Naive B cell (primary cell): ENCODE data around the gene PRDX2. TPM values are rescaled to one million over a fixed set of nuclear protein-coding genes. Genes with fewer than 3 reads are reported as not detected.
A peak's percentile ranks its signal among the peaks of the same experiment; 100 is the strongest.
"Not testable (repeated sequence)": the region's sequence is repeated elsewhere in the genome, so short reads cannot be mapped to it uniquely, and the experiment has no call there.

Experiments
- ATAC-seq, 2 donors: fragments of 150-1000 bp; cut with Tn5 transposase; 2 replicates each; pipeline ENCODE4 v1.10.0; 2021; ENCODE audit warnings: low read depth in 2 of 2, mild to moderate bottlenecking in 2 of 2, moderate library complexity in 2 of 2
- DNase-seq: peaks from one replicate; pipeline ENCODE4 v3.0.0; 2022
- H3K27ac Mint-ChIP-seq, 6 donors: one replicate each; pipeline ENCODE4 v1.8.0; 2020 to 2022; ENCODE audit warnings: mild to moderate bottlenecking in 6 of 6, mixed read lengths in 6 of 6, moderate library complexity in 5 of 6, inconsistent platforms in 2 of 6
- H3K27me3 Mint-ChIP-seq, 3 donors: one replicate each; pipeline ENCODE4 v1.8.0; 2021 to 2022; ENCODE audit warnings: mixed read lengths in 3 of 3, mild to moderate bottlenecking in 1 of 3
- H3K36me3 Mint-ChIP-seq, 2 donors: one replicate each; pipeline ENCODE4 v1.8.0; 2020 to 2022; ENCODE audit warnings: mixed read lengths in 2 of 2, inconsistent platforms in 1 of 2, mild to moderate bottlenecking in 1 of 2
- H3K4me1 Mint-ChIP-seq, 3 donors: one replicate each; pipeline ENCODE4 v1.8.0; 2020 to 2022; ENCODE audit warnings: mixed read lengths in 3 of 3, inconsistent platforms in 1 of 3, mild to moderate bottlenecking in 1 of 3, moderate library complexity in 1 of 3
- H3K4me3 Mint-ChIP-seq, 8 donors: one replicate each; pipeline ENCODE4 v1.8.0; 2020 to 2022; ENCODE audit warnings: mild to moderate bottlenecking in 8 of 8, mixed read lengths in 8 of 8, moderate library complexity in 8 of 8, inconsistent platforms in 2 of 8
- H3K9me3 Mint-ChIP-seq, 7 donors: one replicate each; pipeline ENCODE4 v1.8.0; 2020 to 2022; ENCODE audit warnings: mixed read lengths in 7 of 7, mild to moderate bottlenecking in 5 of 7, inconsistent platforms in 2 of 7, moderate library complexity in 1 of 7
- polyA plus RNA-seq, 6 donors: library from polyadenylated mRNA; unstranded; fragments of 300-500 nt; fragmentation: Illumina TruSeq; gene quantifications; one replicate each; pipeline ENCODE4 v1.2.3, GENCODE V29; 2021; ENCODE audit warnings: low read depth in 6 of 6

PRDX2 gene
- 100 to 1,000 TPM in 5 of 6 donors, 10 to 100 TPM in 1; 96.8 to 203 (median 126) TPM for polyA plus RNA-seq

DNA sequence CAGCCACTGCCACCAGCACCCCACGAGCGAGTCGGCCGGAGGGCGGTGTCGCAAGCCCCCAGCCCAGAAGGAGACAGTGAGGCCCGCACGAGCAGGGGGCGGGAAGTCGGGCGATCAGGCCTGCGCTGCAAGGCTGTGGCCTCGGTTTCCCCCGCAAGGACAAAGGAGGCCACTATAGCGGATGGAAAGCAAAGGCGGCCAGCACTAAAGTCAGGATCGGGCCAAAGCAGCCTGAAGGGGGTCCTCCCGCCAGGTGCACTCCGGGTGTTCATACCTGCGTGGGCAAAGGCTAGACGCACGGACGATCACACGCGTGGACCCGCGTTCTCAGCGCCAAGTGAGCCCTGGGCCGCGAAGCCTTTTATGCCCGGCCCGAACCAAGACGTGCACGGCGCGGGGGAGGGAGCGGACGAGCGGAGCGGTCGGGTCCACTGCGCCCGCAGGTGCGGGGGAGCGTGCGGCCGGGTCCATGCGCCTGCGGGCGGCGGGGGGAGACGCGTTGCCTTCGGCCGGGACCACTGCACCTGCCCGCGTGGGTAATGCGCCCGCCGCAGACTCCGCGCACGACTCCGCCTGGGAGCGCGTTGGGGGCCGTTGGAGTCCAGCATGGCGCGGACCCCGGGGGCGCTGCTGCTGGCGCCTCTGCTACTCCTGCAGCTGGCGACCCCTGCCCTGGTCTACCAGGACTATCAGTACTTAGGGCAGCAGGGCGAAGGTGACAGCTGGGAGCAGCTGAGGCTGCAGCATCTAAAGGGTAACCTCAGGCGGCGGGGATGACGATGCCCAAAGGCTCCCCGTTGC is at the start of gene PRDX2, which contains the start of gene THSD8:
TSS of gene PRDX2 (minus strand) at position 335 of the 801 bp plus-strand sequence. CDS start 539 bp downstream, outside the sequence.
TSS of gene THSD8 (plus strand) at position 604 of the 801 bp plus-strand sequence. CDS start at position 607, 3 bp downstream.
- peaks cover 22 to 34% (median 24%) of the 10 kb centered on the region in 3 donors for H3K4me1 Mint-ChIP-seq
- no peaks in the 10 kb centered on the region for H3K36me3 Mint-ChIP-seq
- H3K27ac Mint-ChIP-seq: peak within 1 kb of the TSS in 4 of 6 donors; percentile 7 to 83 (median 57)
- ATAC-seq: peak; percentile 65 to 67
- peak; percentile 63 for DNase-seq
- peaks cover 0 to 7% (median 0%) of the 10 kb centered on the region in 3 donors for H3K27me3 Mint-ChIP-seq
- peak within 1 kb of the TSS; percentile 79 to 94 (median 89) for H3K4me3 Mint-ChIP-seq
- H3K9me3 Mint-ChIP-seq: no peaks in the 10 kb centered on the region

DNA sequence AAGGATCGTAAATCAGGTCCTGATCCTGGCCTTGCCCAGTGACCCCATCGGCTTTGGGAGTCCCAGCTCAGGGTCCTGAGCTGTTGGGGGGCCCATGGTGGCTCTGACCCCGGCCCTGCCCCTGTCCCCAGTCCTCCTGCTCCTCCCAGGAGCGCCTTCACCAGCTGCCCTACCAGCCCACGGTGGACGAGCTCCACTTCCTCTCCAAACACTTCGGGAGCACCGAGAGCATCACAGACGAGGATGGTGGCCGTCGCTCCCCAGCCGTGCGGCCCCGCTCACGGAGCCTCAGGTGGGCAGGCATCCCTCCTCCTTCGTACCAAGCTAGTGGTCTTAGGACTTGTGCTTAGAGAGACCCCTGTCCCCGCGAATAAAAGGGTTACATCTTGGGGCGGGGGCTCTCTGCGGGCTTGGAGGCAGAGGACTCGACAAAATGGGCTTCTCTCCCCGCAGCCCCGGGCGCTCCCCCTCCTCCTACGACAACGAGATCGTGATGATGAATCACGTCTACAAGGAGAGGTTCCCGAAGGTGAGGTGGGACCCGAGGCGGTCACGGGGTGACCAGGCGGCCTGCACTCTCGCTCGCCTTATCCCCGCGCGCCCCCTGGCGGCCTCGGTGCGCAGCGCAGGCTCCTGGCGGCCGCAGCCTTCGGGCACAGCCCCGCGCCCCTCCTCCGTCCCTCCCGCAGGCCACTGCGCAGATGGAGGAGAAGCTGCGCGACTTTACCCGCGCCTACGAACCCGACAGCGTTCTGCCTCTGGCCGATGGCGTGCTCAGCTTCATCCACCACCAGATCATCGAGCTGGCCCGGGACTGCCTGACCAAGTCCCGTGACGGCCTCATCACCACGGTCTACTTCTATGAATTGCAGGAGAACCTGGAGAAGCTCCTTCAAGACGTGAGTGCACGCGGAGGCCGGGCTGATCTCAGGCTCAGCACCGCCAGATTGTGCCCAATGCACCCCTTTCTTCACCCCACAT is 45.8 kb upstream of the PRDX2 start:
- no peaks in the 10 kb centered on the region for H3K36me3 Mint-ChIP-seq
- peaks cover 0 to 9% (median 5%) of the 10 kb centered on the region in 3 donors for H3K4me1 Mint-ChIP-seq
- DNase-seq (peak; percentile 81), ATAC-seq (peak; percentile 95 to 96)
- peak overlapping the region in 1 of 6 donors; percentile 62 for H3K27ac Mint-ChIP-seq
- H3K4me3 Mint-ChIP-seq: peak overlapping the region in 5 of 8 donors; percentile 25 to 72 (median 69)
- no peaks in the 10 kb centered on the region for H3K9me3 Mint-ChIP-seq
- H3K27me3 Mint-ChIP-seq: peaks cover 22 to 63% (median 32%) of the 10 kb centered on the region in 3 donors

DNA sequence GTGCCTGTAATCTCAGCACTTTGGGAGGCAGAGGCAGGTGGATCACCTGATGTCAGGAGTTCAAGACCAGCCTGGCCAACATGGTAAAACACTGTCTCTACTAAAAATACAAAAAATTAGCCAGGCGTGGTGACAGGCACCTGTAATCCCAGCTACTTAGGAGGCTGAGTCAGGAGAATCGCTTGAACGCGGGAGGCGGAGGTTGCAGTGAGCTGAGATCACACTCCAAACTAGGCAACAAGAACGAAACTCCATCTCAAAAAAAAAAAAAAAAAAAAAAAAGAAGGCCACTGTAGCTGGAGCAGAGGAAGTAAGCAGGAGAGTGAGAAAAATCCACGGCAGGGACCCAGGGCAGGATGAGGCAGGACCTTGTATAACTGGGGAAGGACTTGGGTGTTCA is 45.0 kb upstream of the PRDX2 start:
- peak overlapping the region in 2 of 6 donors; percentile 16 to 47 for H3K27ac Mint-ChIP-seq
- H3K36me3 Mint-ChIP-seq, H3K9me3 Mint-ChIP-seq, ATAC-seq, DNase-seq: not testable (repeated sequence)
- peak overlapping the region in 1 of 8 donors; percentile 28 for H3K4me3 Mint-ChIP-seq
- H3K27me3 Mint-ChIP-seq: peaks cover 29 to 68% (median 41%) of the 10 kb centered on the region in 3 donors
- H3K4me1 Mint-ChIP-seq: peaks cover 3 to 13% (median 7%) of the 10 kb centered on the region in 3 donors

DNA sequence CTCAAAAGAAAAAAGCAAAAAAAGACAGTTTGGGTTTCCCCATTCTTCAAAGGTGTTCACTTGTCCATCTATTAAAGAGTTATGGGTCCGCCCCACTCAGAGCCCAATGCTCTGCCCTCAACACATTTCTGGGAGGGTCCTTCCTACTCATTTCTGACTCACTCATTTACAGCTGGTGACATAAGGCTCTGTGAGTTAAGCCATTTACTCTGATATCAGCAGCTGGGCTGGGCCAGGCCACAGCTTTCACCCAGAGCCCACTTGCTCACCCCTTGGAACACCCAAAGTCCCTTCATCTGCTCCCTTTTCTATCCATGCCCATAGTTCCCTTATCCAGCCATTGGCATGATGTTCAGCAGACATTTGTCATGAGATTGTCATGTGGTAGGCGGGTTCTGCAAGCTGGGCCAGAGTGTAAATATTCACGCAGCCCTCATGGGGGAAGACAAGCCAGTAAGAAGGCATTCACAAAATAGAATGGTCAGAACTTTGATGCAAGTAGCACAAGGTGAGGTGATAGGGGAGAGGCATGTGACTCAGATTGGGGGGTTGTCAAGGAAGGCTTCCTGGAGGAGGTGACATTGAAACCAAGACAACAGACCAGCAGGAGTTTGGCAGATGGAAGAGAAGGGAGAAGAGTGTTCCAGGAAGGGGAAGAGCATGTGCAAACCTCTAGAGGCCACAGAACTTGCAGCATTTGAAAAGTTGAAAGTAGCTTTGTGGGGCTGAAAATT is 42.6 kb upstream of the PRDX2 start:
- no peak for DNase-seq
- Mint-ChIP-seq H3K27ac (peak overlapping the region in 1 of 6 donors; percentile 69), H3K4me3 (peak overlapping the region in 1 of 8 donors; percentile 7), H3K27me3 (peaks cover 51 to 87% (median 65%) of the 10 kb centered on the region in 3 donors), H3K36me3 (peaks cover 0 to 18% of the 10 kb centered on the region in 2 donors), H3K9me3 (peaks cover 0 to 8% (median 2%) of the 10 kb centered on the region in 7 donors), H3K4me1 (peaks cover 19 to 36% (median 29%) of the 10 kb centered on the region in 3 donors)
- no peak for ATAC-seq

DNA sequence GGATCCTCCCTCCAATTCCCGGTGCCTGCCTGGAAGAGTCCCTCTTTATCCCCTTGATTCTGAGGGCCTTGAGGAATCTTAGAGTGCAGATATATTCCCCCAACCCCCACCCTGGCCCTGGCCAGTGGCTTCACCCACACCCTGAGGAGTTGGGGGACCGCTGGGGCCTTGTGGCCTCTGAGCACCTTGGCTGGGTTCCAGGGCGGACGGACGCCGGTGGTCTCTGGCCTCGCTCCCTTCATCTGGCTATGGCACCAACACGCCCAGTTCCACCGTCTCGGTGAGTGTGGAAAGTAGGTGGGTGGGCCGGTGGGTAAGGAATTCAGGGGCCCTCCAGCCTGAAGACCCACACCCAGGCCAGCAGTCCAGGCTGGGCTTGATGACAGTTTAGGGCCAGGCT is 41.7 kb upstream of the PRDX2 start:
- ATAC-seq (no peak), DNase-seq (no peak)
- H3K4me3 Mint-ChIP-seq: peak overlapping the region in 1 of 8 donors; percentile 40
- peaks cover 25 to 45% (median 33%) of the 10 kb centered on the region in 3 donors for H3K4me1 Mint-ChIP-seq
- peaks cover 54 to 90% (median 70%) of the 10 kb centered on the region in 3 donors for H3K27me3 Mint-ChIP-seq
- no peak overlapping the region for H3K27ac Mint-ChIP-seq
- peaks cover 0 to 18% of the 10 kb centered on the region in 2 donors for H3K36me3 Mint-ChIP-seq
- peaks cover 0 to 8% (median 2%) of the 10 kb centered on the region in 7 donors for H3K9me3 Mint-ChIP-seq

DNA sequence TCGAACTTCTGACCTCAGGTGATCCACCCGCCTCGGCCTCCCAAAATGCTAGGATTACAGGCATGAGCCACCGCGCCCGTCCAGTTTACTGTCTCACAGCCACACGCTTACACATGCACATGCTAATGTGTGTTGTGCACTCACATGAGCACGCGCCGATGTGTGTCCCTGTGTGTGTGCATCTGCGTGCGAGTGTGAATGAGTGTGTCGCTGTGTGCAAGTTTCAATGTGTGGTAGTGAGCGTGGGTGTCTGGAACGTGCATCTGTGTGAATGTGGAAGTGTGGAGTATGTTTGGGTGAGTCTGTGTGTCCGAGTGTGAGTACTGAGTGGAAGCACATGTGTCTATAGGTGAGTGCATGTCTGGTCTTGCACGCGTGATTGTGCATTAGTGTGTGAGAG is 40.9 kb upstream of the PRDX2 start:
- H3K4me1 Mint-ChIP-seq: peaks cover 26 to 41% (median 38%) of the 10 kb centered on the region in 3 donors
- H3K27me3 Mint-ChIP-seq: peaks cover 60 to 92% (median 75%) of the 10 kb centered on the region in 3 donors
- peaks cover 0 to 18% of the 10 kb centered on the region in 2 donors for H3K36me3 Mint-ChIP-seq
- peaks cover 0 to 8% (median 2%) of the 10 kb centered on the region in 7 donors for H3K9me3 Mint-ChIP-seq
- ATAC-seq (no peak), DNase-seq (no peak)
- H3K27ac Mint-ChIP-seq: no peak overlapping the region
- no peak overlapping the region for H3K4me3 Mint-ChIP-seq

DNA sequence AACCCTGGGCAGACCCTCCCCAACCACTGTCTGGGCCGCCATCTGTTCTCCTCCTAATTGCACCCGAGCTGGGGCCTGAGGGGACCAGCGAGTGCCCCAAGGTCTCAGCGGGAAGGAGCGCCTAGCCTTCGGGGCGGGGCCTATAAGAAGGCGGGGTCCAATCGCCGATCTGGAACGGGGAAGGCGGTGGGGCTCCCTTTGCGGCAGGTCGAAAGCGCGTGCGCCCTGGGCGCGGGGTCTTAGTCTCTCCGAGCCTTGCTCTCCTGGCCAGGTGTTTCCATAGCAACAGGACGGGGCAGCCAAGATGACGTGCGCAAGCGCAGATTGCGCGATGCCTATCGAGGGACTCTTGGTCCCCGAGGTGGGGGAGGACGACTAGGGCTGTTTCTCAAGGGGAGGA is 39.5 kb upstream of the PRDX2 start:
- Mint-ChIP-seq H3K36me3 (peaks cover 0 to 18% of the 10 kb centered on the region in 2 donors), H3K27ac (peak overlapping the region in 2 of 6 donors; percentile 16 to 68), H3K9me3 (peaks cover 0 to 8% (median 2%) of the 10 kb centered on the region in 7 donors), H3K4me3 (peak overlapping the region; percentile 6 to 69 (median 34)), H3K27me3 (peaks cover 74 to 93% (median 83%) of the 10 kb centered on the region in 3 donors), H3K4me1 (peaks cover 26 to 43% (median 38%) of the 10 kb centered on the region in 3 donors)
- DNase-seq: no peak
- peak in 1 of 2 donors; percentile 17 for ATAC-seq

DNA sequence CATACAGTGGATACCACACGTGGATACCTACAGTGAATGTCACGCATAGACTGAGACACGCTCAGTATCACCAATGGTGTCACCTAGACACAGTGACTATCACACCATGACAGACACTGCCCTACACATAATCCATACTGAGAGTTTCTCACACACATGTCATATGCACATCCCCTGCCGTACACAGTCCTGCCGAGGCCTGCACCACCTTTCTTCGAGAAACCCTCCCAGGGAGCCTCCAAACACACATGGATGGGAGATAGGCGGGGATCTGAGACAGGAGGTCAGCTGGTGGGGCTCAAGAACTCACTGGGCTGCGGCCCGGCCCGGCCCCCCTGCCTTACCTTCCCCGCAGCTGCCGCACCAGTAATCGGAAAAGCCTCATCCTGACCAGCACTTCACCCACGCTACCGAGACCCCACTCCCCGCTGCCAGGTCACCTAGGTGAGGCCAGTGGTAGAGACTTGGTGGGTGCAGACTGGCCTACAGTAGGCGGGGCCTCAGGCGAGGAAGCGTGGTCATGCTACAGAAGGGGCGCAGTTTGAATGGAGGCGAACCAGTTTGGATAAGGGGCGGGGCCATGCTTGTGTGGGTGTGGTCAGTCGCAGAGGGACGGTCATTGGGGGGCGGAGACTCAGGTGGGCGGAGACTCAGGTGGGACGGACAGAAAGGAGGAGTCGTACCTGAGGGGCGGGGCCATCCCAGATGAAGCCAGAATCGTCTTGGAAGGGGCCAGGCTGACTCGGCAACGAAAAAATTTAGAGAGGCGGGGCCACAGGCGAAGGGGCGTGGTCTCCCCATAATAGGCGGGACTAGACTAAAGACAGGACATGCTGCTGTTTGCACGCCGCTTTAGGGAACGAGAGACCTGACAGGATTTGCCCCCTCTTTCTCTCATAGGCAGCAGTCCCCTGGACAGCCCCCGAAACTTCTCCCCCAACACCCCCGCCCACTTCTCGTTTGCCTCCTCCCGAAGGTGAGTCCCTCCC is 38.8 kb upstream of the PRDX2 start:
- peaks cover 74 to 96% (median 81%) of the 10 kb centered on the region in 3 donors for H3K27me3 Mint-ChIP-seq

DNA sequence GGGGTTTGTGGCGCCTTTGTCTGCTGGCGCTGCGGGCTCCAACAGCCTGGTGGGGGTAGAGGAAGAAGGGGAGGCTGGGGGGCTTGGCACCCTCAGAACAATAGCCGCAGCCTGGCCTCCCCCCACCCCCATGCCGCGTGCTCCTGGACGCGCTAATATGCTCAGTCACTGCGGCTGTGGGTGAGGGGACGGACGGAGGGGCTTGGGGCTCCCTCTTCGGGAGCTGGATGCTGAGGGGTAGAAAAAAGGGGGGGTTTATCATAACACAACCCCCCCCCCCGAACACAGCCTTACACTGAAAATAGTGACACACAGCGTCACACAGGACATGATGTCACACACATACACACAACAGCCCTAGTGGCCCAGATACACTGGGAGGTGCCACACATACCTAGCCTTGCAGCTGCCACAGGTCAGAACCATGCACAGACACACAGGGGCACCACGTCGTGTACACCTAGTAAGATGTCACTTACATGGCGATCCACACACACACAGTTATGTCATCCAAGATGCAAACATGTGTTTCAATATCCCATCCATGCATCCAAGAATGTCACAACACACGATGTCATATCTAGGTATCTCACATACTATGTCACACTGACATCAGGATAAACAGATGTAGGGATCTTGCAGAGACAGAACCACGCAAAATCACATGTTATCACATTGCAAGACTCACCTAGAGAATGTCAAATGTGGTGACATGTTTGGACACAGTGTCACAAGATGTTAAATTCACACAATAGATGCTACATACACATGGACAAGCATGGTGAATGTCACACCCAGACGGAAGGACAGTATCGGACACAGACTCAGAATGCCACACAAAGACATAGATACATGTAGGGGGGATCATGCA is 37.5 kb upstream of the PRDX2 start:
- H3K27ac Mint-ChIP-seq: peak overlapping the region in 1 of 6 donors; percentile 58

More for the DNA sequence above, 38.8 kb upstream of the PRDX2 start:
- Mint-ChIP-seq H3K4me3 (peak overlapping the region in 4 of 8 donors; percentile 16 to 69 (median 34)), H3K27ac (peak overlapping the region in 1 of 6 donors; percentile 40), H3K9me3 (peaks cover 0 to 8% (median 2%) of the 10 kb centered on the region in 7 donors), H3K4me1 (peaks cover 26 to 48% (median 39%) of the 10 kb centered on the region in 3 donors), H3K36me3 (peaks cover 0 to 18% of the 10 kb centered on the region in 2 donors)
- peak; percentile 13 for ATAC-seq
- DNase-seq: no peak

DNA sequence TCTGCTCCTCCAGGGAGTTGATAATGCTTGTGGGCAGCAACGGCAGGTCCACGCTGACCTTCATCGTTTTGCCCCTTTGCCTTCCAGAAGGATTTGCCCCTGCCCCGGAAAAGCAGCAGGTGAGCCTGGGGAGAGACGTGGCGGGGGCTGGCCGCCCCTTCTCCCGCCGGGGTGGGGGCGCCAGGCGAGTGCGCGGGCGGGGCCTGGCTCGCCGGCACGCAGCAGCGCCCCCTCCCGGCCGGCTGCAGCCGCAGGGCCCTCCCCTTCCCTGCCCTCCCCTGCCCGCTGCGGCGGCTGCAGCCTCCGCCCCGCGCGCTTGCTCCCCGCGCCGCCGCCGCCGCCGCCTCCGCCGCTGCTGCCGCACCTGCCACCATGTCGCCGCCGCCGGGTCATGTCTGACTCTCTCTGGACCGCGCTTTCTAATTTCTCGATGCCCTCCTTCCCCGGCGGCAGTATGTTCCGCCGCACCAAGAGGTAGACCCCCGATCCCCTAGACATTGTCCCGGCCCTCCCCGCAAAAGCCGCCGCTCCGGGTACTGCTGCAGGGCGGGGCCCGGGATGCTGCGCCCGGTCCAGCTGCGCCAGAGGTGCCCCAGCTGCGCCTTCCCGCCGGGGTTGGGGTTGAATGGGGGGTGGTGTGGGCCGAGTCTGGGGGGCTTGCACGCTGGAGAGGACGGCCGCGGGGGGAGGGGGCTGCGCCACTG is 36.7 kb upstream of the PRDX2 start, which contains the start of gene MAST1:
TSS of gene MAST1 (plus strand) at position 334 of the 704 bp plus-strand sequence. CDS start at position 392, 58 bp downstream.
- Mint-ChIP-seq H3K4me1 (peaks cover 31 to 61% (median 45%) of the 10 kb centered on the region in 3 donors), H3K4me3 (peak within 1 kb of the TSS; percentile 58 to 89 (median 74)), H3K9me3 (peaks cover 0 to 8% (median 3%) of the 10 kb centered on the region in 7 donors), H3K27me3 (peaks cover 65 to 93% (median 72%) of the 10 kb centered on the region in 3 donors), H3K27ac (peak within 1 kb of the TSS in 3 of 6 donors; percentile 5 to 81 (median 58)), H3K36me3 (peaks cover 0 to 22% of the 10 kb centered on the region in 2 donors)
- ATAC-seq: peak; percentile 74 to 76
- DNase-seq: peak; percentile 42

More for the DNA sequence above, 37.5 kb upstream of the PRDX2 start:
- ATAC-seq: peak in 1 of 2 donors; percentile 31
- Mint-ChIP-seq H3K4me1 (peaks cover 30 to 58% (median 44%) of the 10 kb centered on the region in 3 donors), H3K9me3 (peaks cover 0 to 8% (median 3%) of the 10 kb centered on the region in 7 donors), H3K4me3 (peak overlapping the region; percentile 58 to 89 (median 74)), H3K36me3 (peaks cover 0 to 22% of the 10 kb centered on the region in 2 donors), H3K27me3 (peaks cover 71 to 98% (median 80%) of the 10 kb centered on the region in 3 donors)
- no peak for DNase-seq
